Lower lobe of right lung (tissue), 2 donors: ENCODE data around the gene GGA2. TPM values are rescaled to one million over a fixed set of nuclear protein-coding genes. Genes with fewer than 3 reads are reported as not detected.
A peak's percentile ranks its signal among the peaks of the same experiment; 100 is the strongest.

Experiments
- ATAC-seq, 2 donors: fragments of 200-7000 bp; cut with Tn5 transposase; one replicate each; pipeline ENCODE4 v1.9.1; 2020 to 2022; ENCODE audit warnings: mild to moderate bottlenecking in 2 of 2, moderate library complexity in 2 of 2
- DNase-seq: peaks from one replicate; pipeline ENCODE4 v3.0.0-alpha.2; 2020
- H3K27ac ChIP-seq: fragments of 200-600 bp; one replicate; pipeline ENCODE4 v1.8.0; 2022
- H3K27me3 ChIP-seq: fragments of 200-600 bp; one replicate; pipeline ENCODE4 v1.8.0; 2022; ENCODE audit warnings: low read depth
- H3K36me3 ChIP-seq: fragments of 200-600 bp; one replicate; pipeline ENCODE4 v1.8.0; 2022; ENCODE audit warnings: mild to moderate bottlenecking
- H3K4me1 ChIP-seq: fragments of 200-600 bp; one replicate; pipeline ENCODE4 v1.8.0; 2022
- H3K4me3 ChIP-seq: fragments of 200-600 bp; one replicate; pipeline ENCODE4 v1.8.0; 2022; ENCODE audit warnings: mild to moderate bottlenecking
- H3K9me3 ChIP-seq: fragments of 200-600 bp; one replicate; pipeline ENCODE4 v1.8.0; 2022
- intact Hi-C: fragments of 100-400 bp; cut with DNase I; formaldehyde crosslinking; loops from one replicate; pipeline ENCODE4 v1.11.0; 2022
- total RNA-seq: library from RNA; stranded (reverse); fragmentation: NEBNext Ultra II Directional; extraction: Animal tissue kit (Norgen Biotek cat#: 25700); gene quantifications from one replicate; pipeline ENCODE4 v1.2.1, GENCODE V29; 2021
- TF ChIP-seq, protein P1 (sequence below): fragments of 200-600 bp; IDR thresholded peaks from one replicate; pipeline ENCODE4 v1.8.0; 2022; ENCODE audit warnings: antibody characterized with exemption, mild to moderate bottlenecking
- donor health status: DM: no; HTN: yes; CAD: no; lungs with severe emphysema.

The GGA2 gene
- total RNA-seq, 1 donor from 2014 or later: 204 TPM

DNA sequence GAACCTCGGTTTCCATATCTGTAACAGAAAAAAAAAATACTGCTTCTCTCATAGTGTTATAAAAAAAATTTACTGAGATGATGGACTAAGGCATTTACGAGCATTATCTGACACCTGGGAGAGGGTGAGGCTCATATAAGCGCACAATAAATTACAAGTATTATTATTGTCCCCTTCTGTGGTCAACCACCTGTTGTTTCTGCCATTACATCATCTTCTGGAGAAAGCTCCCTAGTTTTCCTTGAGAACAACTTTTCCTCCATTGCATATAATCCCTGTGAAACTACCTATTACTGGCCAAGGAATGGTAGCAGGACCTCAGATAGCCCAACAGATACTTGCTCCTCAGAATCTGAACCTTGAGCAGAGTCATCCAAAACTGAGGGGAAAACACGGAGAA, 11.7 kb upstream of the GGA2 start:
- no peaks in the 10 kb centered on the region for H3K4me1 ChIP-seq
- H3K4me3 ChIP-seq: no peak overlapping the region
- TF ChIP-seq, protein P1, sequence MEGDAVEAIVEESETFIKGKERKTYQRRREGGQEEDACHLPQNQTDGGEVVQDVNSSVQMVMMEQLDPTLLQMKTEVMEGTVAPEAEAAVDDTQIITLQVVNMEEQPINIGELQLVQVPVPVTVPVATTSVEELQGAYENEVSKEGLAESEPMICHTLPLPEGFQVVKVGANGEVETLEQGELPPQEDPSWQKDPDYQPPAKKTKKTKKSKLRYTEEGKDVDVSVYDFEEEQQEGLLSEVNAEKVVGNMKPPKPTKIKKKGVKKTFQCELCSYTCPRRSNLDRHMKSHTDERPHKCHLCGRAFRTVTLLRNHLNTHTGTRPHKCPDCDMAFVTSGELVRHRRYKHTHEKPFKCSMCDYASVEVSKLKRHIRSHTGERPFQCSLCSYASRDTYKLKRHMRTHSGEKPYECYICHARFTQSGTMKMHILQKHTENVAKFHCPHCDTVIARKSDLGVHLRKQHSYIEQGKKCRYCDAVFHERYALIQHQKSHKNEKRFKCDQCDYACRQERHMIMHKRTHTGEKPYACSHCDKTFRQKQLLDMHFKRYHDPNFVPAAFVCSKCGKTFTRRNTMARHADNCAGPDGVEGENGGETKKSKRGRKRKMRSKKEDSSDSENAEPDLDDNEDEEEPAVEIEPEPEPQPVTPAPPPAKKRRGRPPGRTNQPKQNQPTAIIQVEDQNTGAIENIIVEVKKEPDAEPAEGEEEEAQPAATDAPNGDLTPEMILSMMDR: no peak
- H3K9me3 ChIP-seq: no peaks in the 10 kb centered on the region
- no peak for ATAC-seq
- H3K27ac ChIP-seq: no peak overlapping the region
- peaks cover 46% of the 10 kb centered on the region for H3K36me3 ChIP-seq
- DNase-seq: no peak
- no peaks in the 10 kb centered on the region for H3K27me3 ChIP-seq
- intact Hi-C loops: no loop called here

DNA sequence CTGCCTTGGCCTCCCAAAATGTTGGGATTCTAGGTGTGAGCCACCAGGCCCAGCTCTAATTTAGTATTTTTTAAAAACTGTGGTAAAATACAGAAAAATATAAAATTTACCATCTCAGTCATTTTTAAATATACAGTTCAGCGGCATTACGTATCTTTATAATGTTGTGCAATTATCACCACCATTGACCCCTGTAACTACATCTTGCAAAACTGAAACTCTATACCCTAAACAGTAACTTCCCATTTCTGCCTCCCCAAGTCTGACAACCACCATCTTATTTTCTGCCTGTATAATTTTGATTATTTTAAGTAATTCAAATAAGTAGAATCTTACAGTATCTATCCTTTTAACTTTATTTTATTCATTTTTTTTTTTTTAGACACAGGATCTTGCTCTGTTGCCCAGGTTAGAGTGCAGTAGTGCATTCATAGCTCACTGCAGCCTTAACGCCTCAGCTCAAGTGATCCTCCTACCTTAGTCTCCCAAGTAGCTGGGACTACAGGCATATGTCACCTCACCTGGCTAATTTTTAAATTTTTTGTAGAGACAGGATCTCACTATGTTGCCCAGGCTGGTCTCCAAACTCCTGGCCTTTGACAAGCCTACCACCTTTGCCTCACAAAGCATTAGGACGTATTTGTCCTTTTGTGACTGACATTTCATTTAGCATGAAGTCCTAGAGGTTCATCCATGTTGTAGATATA, 10.9 kb upstream of the GGA2 start:
- H3K9me3 ChIP-seq: no peaks in the 10 kb centered on the region
- H3K4me3 ChIP-seq: no peak overlapping the region
- peaks cover 46% of the 10 kb centered on the region for H3K36me3 ChIP-seq
- intact Hi-C loops: no loop called here
- no peaks in the 10 kb centered on the region for H3K4me1 ChIP-seq
- H3K27ac ChIP-seq: peak overlapping the region; percentile 69
- DNase-seq (no peak), ATAC-seq (peak; percentile 45 to 64)
- no peaks in the 10 kb centered on the region for H3K27me3 ChIP-seq
- TF ChIP-seq, protein P1: no peak

DNA sequence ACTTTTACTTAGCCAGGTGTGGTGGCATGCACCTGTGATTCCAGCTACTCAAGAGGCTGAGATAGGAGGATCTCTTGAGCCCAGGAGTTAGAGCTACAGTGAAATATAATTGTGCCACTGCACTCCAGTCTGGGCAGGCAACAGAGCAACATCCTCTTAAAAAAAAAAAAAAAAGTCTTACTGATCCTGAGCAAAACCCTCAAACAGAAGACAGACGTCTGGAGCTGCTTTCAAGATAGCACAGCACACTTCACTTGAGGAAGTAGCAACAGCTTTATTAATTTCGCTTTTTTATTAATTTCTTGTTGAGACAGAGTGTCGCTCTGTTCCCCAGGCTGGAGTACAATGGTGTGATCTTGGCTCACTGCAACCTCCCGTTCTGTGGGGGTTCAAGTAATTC, 10.2 kb upstream of the GGA2 start:
- H3K4me3 ChIP-seq: no peak overlapping the region
- H3K27ac ChIP-seq: peak overlapping the region; percentile 69
- H3K4me1 ChIP-seq: no peaks in the 10 kb centered on the region
- H3K9me3 ChIP-seq: no peaks in the 10 kb centered on the region
- intact Hi-C loops: no loop called here
- TF ChIP-seq, protein P1: no peak
- DNase-seq (no peak), ATAC-seq (peak; percentile 48 to 54)
- peaks cover 40% of the 10 kb centered on the region for H3K36me3 ChIP-seq
- no peaks in the 10 kb centered on the region for H3K27me3 ChIP-seq

DNA sequence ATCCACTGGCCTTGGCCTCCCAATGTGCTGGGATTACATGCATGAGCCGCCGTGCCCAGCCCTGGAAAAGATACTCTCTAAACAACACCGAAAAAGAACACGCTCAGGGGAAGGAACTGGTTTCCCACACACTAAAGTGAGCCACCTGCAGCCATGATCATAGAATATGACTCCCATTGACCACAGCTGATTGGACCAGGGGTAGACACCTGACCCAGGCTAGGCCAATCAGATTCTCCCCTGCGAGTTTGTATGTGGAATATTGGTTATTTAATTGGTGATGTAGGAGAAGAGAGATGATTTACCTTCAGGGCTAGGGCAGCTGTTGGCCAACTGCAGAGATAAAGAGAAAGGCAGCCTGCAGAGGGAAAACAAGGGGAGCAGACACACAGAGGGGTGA, 9.0 kb upstream of the GGA2 start:
- Histone ChIP-seq H3K27ac (no peak overlapping the region), H3K4me1 (no peaks in the 10 kb centered on the region), H3K4me3 (no peak overlapping the region), H3K9me3 (no peaks in the 10 kb centered on the region), H3K27me3 (no peaks in the 10 kb centered on the region), H3K36me3 (peaks cover 32% of the 10 kb centered on the region)
- intact Hi-C loops: no loop called here
- DNase-seq (no peak), ATAC-seq (no peak)
- TF ChIP-seq, protein P1: no peak

- no peaks in the 10 kb centered on the region for H3K9me3 ChIP-seq
- no peaks in the 10 kb centered on the region for H3K27me3 ChIP-seq
- no peak overlapping the region for H3K4me3 ChIP-seq
- H3K36me3 ChIP-seq: peaks cover 24% of the 10 kb centered on the region
- intact Hi-C loops: no loop called here
- TF ChIP-seq, protein P1: no peak
- peak; percentile 28 to 63 for ATAC-seq
- peak overlapping the region; percentile 24 for H3K27ac ChIP-seq
- DNase-seq: no peak
- no peaks in the 10 kb centered on the region for H3K4me1 ChIP-seq
Measured at GRCh38 chr16:23518435-23518891, 8.2 kb upstream of the GGA2 start.
